RWPE1 (cell line): Measurements from ENCODE around the gene CPLX4.
A peak's percentile ranks its signal among the peaks of the same experiment; 100 is the strongest.

Experiments used
- CTCF ChIA-PET: fragments of 350-600 bp; sonication (Branson Sonifier 250); formaldehyde crosslinking; extraction: SDS; loops from one replicate; lab custom pipeline; 2021; lab: Yijun Ruan, JAX
- POLR2A ChIA-PET: fragments of 400-600 bp; formaldehyde crosslinking; extraction: SDS; loops from one replicate; lab custom pipeline; 2020; ENCODE audit warnings: antibody characterized with exemption; ENCODE audit not compliant: low non-redundant PET; lab: Yijun Ruan, JAX
- DNase-seq: peaks from one replicate; pipeline ENCODE4 v3.0.0; 2012; ENCODE audit warnings: low spot score
- H3K27ac ChIP-seq: fragments of 450-650 bp; 2 replicates; pipeline ENCODE4 v1.5.1; 2017
- CTCF ChIP-seq: fragments of 450-650 bp; conservative IDR thresholded peaks from 2 replicates; pipeline ENCODE4 v1.5.1; 2017; ENCODE audit warnings: low read depth, mild to moderate bottlenecking

Gene CPLX4

GRCh38 chr18:59318460-59319050, at the start of gene CPLX4:
CPLX4 (minus strand) TSS chr18:59318649; CDS start chr18:59318462, 187 bp downstream.
- ChIA-PET POLR2A (no interaction called here), CTCF (interaction anchor here (0.6 kb wide), 2 partner anchors 84 to 353 kb away, joined by 3 to 7 read pairs; no protein-coding TSS in a partner anchor)
- DNase-seq, result no peak
- TF ChIP-seq CTCF, result no peak
- H3K27ac ChIP-seq, result no peak within 1 kb of the TSS

- ChIA-PET POLR2A (no interaction called here), CTCF (no interaction called here)
- no peak for DNase-seq
- TF ChIP-seq CTCF, result no peak
- no peak overlapping the region for H3K27ac ChIP-seq
Measured at GRCh38 chr18:59360381-59360780, 41.9 kb upstream of the CPLX4 start.

GRCh38 chr18:59359576-59359952, 41.1 kb upstream of the CPLX4 start:
- H3K27ac ChIP-seq, result no peak overlapping the region
- no peak for DNase-seq

GRCh38 chr18:59358712-59359575, 40.5 kb upstream of the CPLX4 start, which contains the start of gene LMAN1:
LMAN1 (minus strand) TSS chr18:59359265; CDS start chr18:59359244, 21 bp downstream.
- no peak for TF ChIP-seq CTCF
- CTCF ChIA-PET, result interaction anchor here (0.6 kb wide), 1 partner anchor 464 kb away, joined by 4 read pairs; no protein-coding TSS in a partner anchor
- DNase-seq, result peak; percentile 92
- H3K27ac ChIP-seq, result peak within 1 kb of the TSS; percentile 84
- POLR2A ChIA-PET, result no interaction called here

More at GRCh38 chr18:59359576-59359952, 41.1 kb upstream of the CPLX4 start:
- POLR2A ChIA-PET, result no interaction called here
- CTCF ChIA-PET, result no interaction called here
- TF ChIP-seq CTCF, result no peak

- CTCF ChIA-PET, result interaction anchor here (0.6 kb wide), 1 partner anchor 465 kb away, joined by 4 read pairs; no protein-coding TSS in a partner anchor
- POLR2A ChIA-PET, result no interaction called here
- peak; percentile 26 for DNase-seq
- peak overlapping the region; percentile 84 for H3K27ac ChIP-seq
- no peak for TF ChIP-seq CTCF
Measured at GRCh38 chr18:59358414-59358711, 39.9 kb upstream of the CPLX4 start.

- ChIA-PET POLR2A (no interaction called here), CTCF (interaction anchor here (0.7 kb wide), 1 partner anchor 31 kb away, joined by 4 read pairs; no protein-coding TSS in a partner anchor)
- peak; percentile 16 for DNase-seq
- no peak for TF ChIP-seq CTCF
- no peak overlapping the region for H3K27ac ChIP-seq
Measured at GRCh38 chr18:59357928-59358327, 39.5 kb upstream of the CPLX4 start.
